PC-9 (cell line): ENCODE measurements around the gene AIFM2. TPM values are rescaled to one million over a fixed set of nuclear protein-coding genes. Genes with fewer than 3 reads are reported as not detected.

Experiments
- BruUV-seq: library from RNA; stranded (reverse); fragments of 400-500 nt; replicated peaks from 2 replicates; lab custom pipeline; 2021; lab: Mats Ljungman, UMichigan
- CTCF ChIA-PET: fragments of 300-600 bp; sonication (Branson Sonifier 250); formaldehyde crosslinking; loops from one replicate; lab custom pipeline; 2022; ENCODE audit warnings: antibody characterized with exemption; lab: Charles Lee
- POLR2A ChIA-PET: fragments of 300-600 bp; sonication (Branson Sonifier 250); formaldehyde crosslinking; loops from one replicate; lab custom pipeline; 2022; ENCODE audit warnings: antibody characterized with exemption; ENCODE audit not compliant: unreplicated experiment; lab: Charles Lee
- DNase-seq, 2 experiments: peaks; one replicate each; pipeline versions ENCODE4 v3.0.0 to v3.0.0-alpha.2; 2015 to 2022; ENCODE audit warnings: mixed read lengths in 1 of 2
- H2AFZ ChIP-seq: fragments of 200-600 bp; sonication (generic); 2 replicates; pipeline ENCODE4 v1.8.1; 2017; ENCODE audit warnings: antibody characterized with exemption
- H3F3A ChIP-seq: fragments of 200-600 bp; sonication (generic); 2 replicates; pipeline ENCODE4 v1.8.1; 2017; ENCODE audit warnings: antibody characterized with exemption, mild to moderate bottlenecking, low read depth; ENCODE audit not compliant: insufficient read depth
- H3K27ac ChIP-seq: fragments of 200-600 bp; sonication (generic); 2 replicates; pipeline ENCODE4 v1.6.1; 2016; ENCODE audit warnings: mixed run types
- H3K27me3 ChIP-seq: fragments of 200-600 bp; sonication (generic); 2 replicates; pipeline ENCODE4 v1.6.1; 2016; ENCODE audit warnings: low read depth, mixed run types; ENCODE audit not compliant: insufficient read depth
- H3K36me3 ChIP-seq: fragments of 200-600 bp; sonication (generic); 2 replicates; pipeline ENCODE4 v1.6.1; 2016; ENCODE audit warnings: low read depth, mixed run types
- H3K4me1 ChIP-seq: fragments of 200-600 bp; sonication (generic); replicated peaks from 2 replicates; pipeline ENCODE4 v1.6.1; 2016; ENCODE audit warnings: mixed run types; ENCODE audit not compliant: insufficient read depth
- H3K4me2 ChIP-seq: fragments of 200-600 bp; sonication (generic); 2 replicates; pipeline ENCODE4 v1.6.1; 2017; ENCODE audit warnings: mixed run types
- H3K4me3 ChIP-seq: fragments of 200-600 bp; sonication (generic); 2 replicates; pipeline ENCODE4 v1.6.1; 2016; ENCODE audit warnings: mixed run types
- H3K79me2 ChIP-seq: fragments of 200-600 bp; sonication (generic); 2 replicates; pipeline ENCODE4 v1.6.1; 2017; ENCODE audit warnings: low read depth, mixed run types
- H3K9me2 ChIP-seq: fragments of 200-600 bp; sonication (generic); 2 replicates; pipeline ENCODE4 v1.8.1; 2017; ENCODE audit warnings: mild to moderate bottlenecking; ENCODE audit not compliant: insufficient read depth
- H3K9me3 ChIP-seq: fragments of 200-600 bp; sonication (generic); 2 replicates; pipeline ENCODE4 v1.8.1; 2016; ENCODE audit warnings: low read depth; ENCODE audit not compliant: insufficient read depth
- H4K20me1 ChIP-seq: fragments of 200-600 bp; sonication (generic); 2 replicates; pipeline ENCODE4 v1.8.1; 2017; ENCODE audit not compliant: insufficient read depth
- CTCF ChIP-seq: fragments of 200-600 bp; sonication (generic); conservative IDR thresholded peaks from 2 replicates; pipeline ENCODE4 v1.6.1; 2017; ENCODE audit warnings: mixed run types, antibody characterized with exemption, mild to moderate bottlenecking, moderate library complexity
- EZH2 ChIP-seq: fragments of 200-600 bp; sonication (generic); IDR thresholded peaks from 2 replicates; pipeline ENCODE4 v1.8.0; 2017; ENCODE audit warnings: antibody characterized with exemption, low read depth
- intact Hi-C: fragments of 100-400 bp; cut with micrococcal nuclease; formaldehyde crosslinking; loops from one replicate; pipeline ENCODE4 v1.10.0; 2022; ENCODE audit not compliant: unreplicated experiment
- total RNA-seq: library from RNA; stranded (reverse); gene quantifications from 2 replicates; pipeline ENCODE4 v1.2.3, GENCODE V29; 2021

The AIFM2 gene
- total RNA-seq, 1 experiment from 2014 or later, result 47.0 TPM

GRCh38 chr10:70169649-70170364 lies 37.2 kb upstream of the AIFM2 start:
- H3K4me1 ChIP-seq, result peaks cover 36% of the 10 kb centered on the region
- no peaks in the 10 kb centered on the region for H3K27me3 ChIP-seq
- H3K4me2 ChIP-seq, result peak overlapping the region; percentile 98
- H3K79me2 ChIP-seq, result peaks cover 62% of the 10 kb centered on the region
- TF ChIP-seq CTCF (no peak), EZH2 (no peak)
- no peak for DNase-seq
- H3K4me3 ChIP-seq, result peak overlapping the region; percentile 98
- peak overlapping the region; percentile 89 for H2AFZ ChIP-seq
- peaks cover 15% of the 10 kb centered on the region; the same call in 1 of the 2 replicates for H3F3A ChIP-seq
- 0 out of 2 replicates have a peak overlapping the region, but pooled peaks have one; percentile 68 for H3K27ac ChIP-seq
- ChIA-PET CTCF (interaction anchor here (0.6 to 2.1 kb wide), 3 partner anchors 23 to 52 kb away, joined by 4 to 15 read pairs (median 6); partner anchors contain the start of gene TYSND1), POLR2A (interaction anchor here (0.5 to 1.2 kb wide), 6 partner anchors 23 to 186 kb away, joined by 3 to 32 read pairs (median 7); partner anchors contain the start of gene TYSND1)
- intact Hi-C loops, result loop anchor here (1.0 to 5.0 kb wide), 2 partner anchors 24 to 32 kb away; partner anchors contain the start of gene TYSND1
- H3K9me2 ChIP-seq, result no peaks in the 10 kb centered on the region
- peaks cover 48% of the 10 kb centered on the region for H4K20me1 ChIP-seq
- H3K9me3 ChIP-seq, result no peaks in the 10 kb centered on the region
- H3K36me3 ChIP-seq, result peaks cover 29% of the 10 kb centered on the region; the same call in 1 of the 2 replicates
- BruUV-seq, result TSS peak; percentile 58

DNA sequence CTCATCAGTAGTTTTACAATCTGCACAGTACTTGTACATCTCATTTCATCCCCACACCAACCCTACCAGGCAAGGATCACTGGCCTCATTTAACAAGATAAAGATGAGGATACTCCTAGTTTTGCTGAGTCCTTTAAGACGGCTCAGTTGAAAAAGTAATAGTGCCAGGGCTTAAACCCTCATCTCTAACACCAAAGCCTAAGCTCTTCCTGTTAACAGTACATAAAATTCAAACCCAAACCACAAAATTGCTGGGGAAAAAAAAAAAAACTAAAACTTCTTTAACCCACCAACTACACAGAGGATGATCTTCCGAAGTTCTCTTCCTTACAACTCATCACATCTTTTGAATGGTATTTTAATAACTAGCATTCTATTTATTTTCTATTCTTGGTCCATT lies 36.4 kb upstream of the AIFM2 start:
- Histone ChIP-seq H3K9me3 (no peaks in the 10 kb centered on the region), H3K27me3 (no peaks in the 10 kb centered on the region), H2AFZ (no peak overlapping the region), H3K4me2 (peak overlapping the region; percentile 98), H3K4me1 (peaks cover 31% of the 10 kb centered on the region), H3K4me3 (peak overlapping the region; percentile 98), H3K27ac (0 out of 2 replicates have a peak overlapping the region, but pooled peaks have one; percentile 68), H3K36me3 (peaks cover 30% of the 10 kb centered on the region; the same call in 1 of the 2 replicates), H3K9me2 (no peaks in the 10 kb centered on the region), H3F3A (peaks cover 9% of the 10 kb centered on the region; the same call in 1 of the 2 replicates), H3K79me2 (peaks cover 70% of the 10 kb centered on the region), H4K20me1 (peaks cover 55% of the 10 kb centered on the region)
- intact Hi-C loops, result loop anchor here (5.0 kb wide), 1 partner anchor 33 kb away; no protein-coding TSS in a partner anchor
- TF ChIP-seq EZH2, result no peak
- TF ChIP-seq CTCF, result no peak
- no TSS peak for BruUV-seq
- no peak for DNase-seq
- CTCF ChIA-PET, result interaction anchor here (0.6 to 1.1 kb wide), 2 partner anchors 23 to 525 kb away, joined by 9 read pairs; partner anchors contain the start of gene TYSND1
- POLR2A ChIA-PET, result no interaction called here

DNA sequence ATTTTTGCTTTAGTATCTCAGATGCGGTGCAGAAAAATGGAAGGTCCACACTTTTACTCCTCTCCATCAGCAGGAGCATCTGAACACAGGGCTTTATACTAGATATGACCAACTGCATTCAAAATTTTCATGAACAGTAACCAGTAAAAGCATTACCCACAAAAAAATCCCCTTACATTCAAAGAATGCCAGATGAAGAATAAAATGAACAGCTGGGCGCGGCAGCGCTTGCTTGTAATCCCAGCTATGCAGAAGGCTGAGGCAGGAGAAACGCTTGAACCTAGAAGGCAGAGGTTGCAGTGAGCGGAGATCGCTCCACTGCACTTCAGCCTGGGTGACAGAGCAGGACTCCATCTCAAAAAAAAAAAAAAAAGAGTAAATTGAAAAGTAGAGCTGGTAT lies 34.6 kb upstream of the AIFM2 start:
- Histone ChIP-seq H3K4me2 (no peak overlapping the region), H3K4me3 (no peak overlapping the region), H3K9me2 (no peaks in the 10 kb centered on the region), H2AFZ (no peak overlapping the region), H3K36me3 (peaks cover 33% of the 10 kb centered on the region; the same call in 1 of the 2 replicates), H3K27ac (no peak overlapping the region), H3K4me1 (peaks cover 23% of the 10 kb centered on the region), H3K9me3 (no peaks in the 10 kb centered on the region), H3K79me2 (peaks cover 86% of the 10 kb centered on the region), H4K20me1 (peaks cover 71% of the 10 kb centered on the region), H3K27me3 (no peaks in the 10 kb centered on the region), H3F3A (peaks cover 4% of the 10 kb centered on the region; the same call in 1 of the 2 replicates)
- CTCF ChIA-PET, result interaction anchor here (0.6 to 0.7 kb wide), 2 partner anchors 56 to 594 kb away, joined by 4 to 10 read pairs; no protein-coding TSS in a partner anchor
- intact Hi-C loops, result loop anchor here (5.0 kb wide), 1 partner anchor 35 kb away; no protein-coding TSS in a partner anchor
- BruUV-seq, result no TSS peak
- DNase-seq, result no peak
- TF ChIP-seq CTCF, result no peak
- no peak for TF ChIP-seq EZH2
- POLR2A ChIA-PET, result no interaction called here
